Measurements from ENCODE around the gene IGBP1. TPM values are rescaled to one million over a fixed set of nuclear protein-coding genes. Genes with fewer than 3 reads are reported as not detected.

IGBP1 gene
- total and polyA plus RNA-seq, 12 donors = 15.8 to 57.8 (median 49.0) TPM

GRCh38 chrX:70166601-70167590, 33.6 kb downstream of the IGBP1 start:
- Histone ChIP-seq H3K9me3 (no peaks in the 10 kb centered on the region), H3K27me3 (peaks cover 0 to 10% (median 0%) of the 10 kb centered on the region in 7 donors), H3K36me3 (peaks cover 0 to 34% (median 0%) of the 10 kb centered on the region in 9 donors), H3K4me1 (peaks cover 0 to 17% (median 0%) of the 10 kb centered on the region in 9 donors), H3K4me3 (no peak overlapping the region), H3K27ac (no peak overlapping the region)
- ATAC-seq (no peak), DNase-seq (no peak)
- intact Hi-C loops (cut with DNase I) = no loop called here
- no peak for TF ChIP-seq CTCF (IDR thresholded peaks at IDR 0.05)
- WGBS, 2 donors = 84 to 86% methylated on average over 19 of the region's 19 CpGs

- Histone ChIP-seq H3K4me3 (peak overlapping the region in 5 of 10 donors; percentile 12 to 28 (median 24)), H3K27ac (peak overlapping the region in 3 of 10 donors; percentile 22 to 40 (median 36)), H3K4me1 (peaks cover 0 to 17% (median 0%) of the 10 kb centered on the region in 9 donors), H3K36me3 (peaks cover 0 to 21% (median 0%) of the 10 kb centered on the region in 9 donors), H3K27me3 (peaks cover 0 to 10% (median 0%) of the 10 kb centered on the region in 7 donors), H3K9me3 (no peaks in the 10 kb centered on the region)
- 35 to 40% methylated on average over 11 of the region's 11 CpGs for WGBS, 2 donors
- ATAC-seq (peak in 6 of 8 donors; percentile 42 to 81 (median 64)), DNase-seq (no peak)
- no peak for TF ChIP-seq CTCF (IDR thresholded peaks at IDR 0.05)
- intact Hi-C loops (cut with DNase I) = no loop called here
These were observed 35.3 kb downstream of the IGBP1 start for GRCh38 chrX:70168238-70169188.

GRCh38 chrX:70169281-70169680, 36.0 kb downstream of the IGBP1 start:
- Histone ChIP-seq H3K36me3 (peaks cover 0 to 20% (median 0%) of the 10 kb centered on the region in 9 donors), H3K9me3 (no peaks in the 10 kb centered on the region), H3K27ac (no peak overlapping the region), H3K27me3 (peaks cover 0 to 10% (median 0%) of the 10 kb centered on the region in 7 donors), H3K4me1 (peaks cover 0 to 17% (median 0%) of the 10 kb centered on the region in 9 donors), H3K4me3 (no peak overlapping the region)
- ATAC-seq = no peak
- DNase-seq = no peak
- intact Hi-C loops (cut with DNase I) = no loop called here
- WGBS, 2 donors = 92 to 93% methylated on average over 7 of the region's 7 CpGs
- no peak for TF ChIP-seq CTCF (IDR thresholded peaks at IDR 0.05)

GRCh38 chrX:70171624-70172023, 38.4 kb downstream of the IGBP1 start:
- no peak for ATAC-seq
- intact Hi-C loops (cut with DNase I) = no loop called here
- H3K4me3 ChIP-seq = no peak overlapping the region

More at GRCh38 chrX:70171624-70172023, 38.4 kb downstream of the IGBP1 start:
- Histone ChIP-seq H3K27me3 (peaks cover 0 to 18% (median 0%) of the 10 kb centered on the region in 7 donors), H3K36me3 (peaks cover 0 to 3% (median 0%) of the 10 kb centered on the region in 9 donors), H3K9me3 (no peaks in the 10 kb centered on the region), H3K27ac (no peak overlapping the region), H3K4me1 (peaks cover 0 to 17% (median 0%) of the 10 kb centered on the region in 9 donors)
- TF ChIP-seq CTCF (IDR thresholded peaks at IDR 0.05) = no peak
- DNase-seq = no peak
- 82 to 86% methylated on average over 2 of the region's 2 CpGs for WGBS, 2 donors

Data from heart right ventricle (tissue), 16 donors.